ENCODE results near the gene RAB34.
A peak's percentile ranks its signal among the peaks of the same experiment; 100 is the strongest.

Gene RAB34

GRCh38 chr17:28710861-28711722, 6.6 kb downstream of the RAB34 start:
- peak; percentile 72 to 85 for DNase-seq

DNA sequence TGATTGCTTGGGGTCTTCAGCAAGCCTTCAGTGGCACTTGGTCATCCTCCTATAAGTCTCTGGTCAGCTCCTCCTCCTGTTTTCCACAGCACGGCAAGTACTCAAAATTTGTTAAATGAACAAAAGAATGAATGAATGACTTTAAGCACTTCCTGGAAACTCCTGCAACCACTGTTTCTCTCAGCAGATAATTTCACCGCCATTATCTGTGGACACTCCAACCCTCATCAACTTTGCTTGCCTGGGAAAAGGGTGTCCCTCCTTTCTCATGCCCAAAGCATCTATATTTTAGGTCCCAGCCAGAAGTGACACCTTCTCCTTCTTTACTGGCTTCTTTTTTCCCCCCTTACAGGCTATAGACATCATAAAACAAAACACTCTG, 10.3 kb downstream of the RAB34 start:
- DNase-seq, result no peak

GRCh38 chr17:28706471-28707338, 11.0 kb downstream of the RAB34 start:
- DNase-seq, result no peak

DNA sequence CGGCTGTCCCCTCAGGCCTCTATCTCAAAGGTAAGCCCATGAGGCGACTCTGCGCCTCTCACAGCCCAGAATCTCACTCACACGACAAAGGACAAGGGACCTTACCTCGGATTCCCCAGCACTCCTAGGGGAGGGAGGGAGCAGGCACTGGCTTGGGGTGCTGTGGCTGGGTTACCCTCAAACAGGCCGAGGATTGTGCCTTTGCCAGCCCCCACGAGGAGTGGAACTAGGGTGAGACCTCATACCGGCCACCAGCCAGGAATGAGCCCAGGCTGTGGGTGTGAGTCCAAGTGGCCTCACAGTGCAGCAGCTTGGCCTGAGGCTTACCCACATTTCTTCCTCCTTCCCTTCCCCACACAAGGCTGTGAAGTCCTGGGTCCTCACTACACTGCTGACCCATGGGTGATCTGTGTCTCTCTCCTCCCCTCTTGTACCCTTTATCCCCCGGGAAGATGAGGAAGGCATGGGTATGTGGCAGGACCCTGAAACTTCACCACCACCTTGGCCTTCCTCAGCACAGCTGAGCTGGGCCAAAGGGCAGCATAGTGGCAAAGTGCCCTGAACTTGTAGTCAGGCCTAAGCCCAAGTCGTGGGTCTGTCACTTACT, 11.8 kb downstream of the RAB34 start:
- no peak for DNase-seq

DNA sequence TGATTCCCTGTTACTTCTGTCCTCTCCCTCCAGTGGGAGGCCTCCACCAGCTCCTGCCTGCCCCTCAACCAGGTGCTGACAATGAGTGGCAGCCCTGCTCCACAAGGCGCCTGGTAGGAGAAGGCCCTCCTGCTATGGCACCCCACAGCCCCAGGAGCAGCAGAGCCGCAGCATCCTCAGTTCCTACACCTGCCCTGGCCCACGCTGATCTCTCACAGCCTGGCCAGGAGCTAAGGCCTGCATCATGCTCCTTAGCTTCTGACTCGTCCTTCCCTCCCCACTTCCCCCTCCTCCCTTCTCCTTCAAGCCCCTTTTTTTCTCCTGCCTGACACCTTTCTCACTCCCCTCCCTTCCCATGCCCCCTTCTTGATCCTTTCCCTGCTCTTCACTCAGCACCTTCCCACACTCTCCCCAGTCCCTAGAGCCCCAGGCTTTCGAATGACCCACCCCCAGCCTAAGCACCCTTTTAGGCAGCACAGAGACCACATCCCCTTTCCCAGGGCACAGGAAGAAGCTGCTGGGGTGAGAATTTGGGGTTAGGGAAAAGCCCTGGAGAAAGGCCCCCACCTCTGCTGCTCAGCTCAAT, 12.5 kb downstream of the RAB34 start:
- no peak for DNase-seq

DNA sequence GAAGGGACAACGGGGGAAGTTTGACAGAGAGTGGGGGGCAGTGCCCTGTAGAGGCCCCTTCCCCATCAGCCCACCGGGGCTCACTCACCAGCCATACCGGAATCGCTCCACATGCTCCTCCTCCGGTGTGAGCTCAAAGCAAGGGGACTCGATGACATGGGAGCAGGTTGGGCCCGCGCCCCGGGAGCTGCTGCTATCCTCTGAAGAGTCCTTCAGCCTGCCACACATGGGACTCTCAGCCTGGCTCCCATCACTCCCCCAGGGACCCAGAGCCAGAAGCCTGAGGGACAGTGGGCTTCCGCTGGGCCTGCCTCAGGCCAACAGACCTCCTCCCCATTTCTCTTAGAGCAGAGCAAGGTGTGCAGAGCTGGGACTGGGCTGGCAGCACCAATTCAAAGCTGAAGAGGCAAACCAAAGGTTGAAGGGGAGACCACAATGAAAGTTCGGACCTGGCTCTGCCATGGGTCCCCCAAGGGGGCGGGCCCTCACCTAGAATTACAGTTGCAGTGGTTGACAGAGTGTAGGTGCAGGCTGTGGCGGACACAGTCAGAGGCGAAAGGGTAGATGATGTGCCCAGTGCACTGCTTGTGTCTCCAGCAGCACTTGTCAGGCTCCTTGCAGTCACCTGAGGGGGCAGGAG, 13.3 kb downstream of the RAB34 start:
- no peak for DNase-seq

GRCh38 chr17:28703552-28704218, 14.0 kb downstream of the RAB34 start:
- no peak for DNase-seq

DNA sequence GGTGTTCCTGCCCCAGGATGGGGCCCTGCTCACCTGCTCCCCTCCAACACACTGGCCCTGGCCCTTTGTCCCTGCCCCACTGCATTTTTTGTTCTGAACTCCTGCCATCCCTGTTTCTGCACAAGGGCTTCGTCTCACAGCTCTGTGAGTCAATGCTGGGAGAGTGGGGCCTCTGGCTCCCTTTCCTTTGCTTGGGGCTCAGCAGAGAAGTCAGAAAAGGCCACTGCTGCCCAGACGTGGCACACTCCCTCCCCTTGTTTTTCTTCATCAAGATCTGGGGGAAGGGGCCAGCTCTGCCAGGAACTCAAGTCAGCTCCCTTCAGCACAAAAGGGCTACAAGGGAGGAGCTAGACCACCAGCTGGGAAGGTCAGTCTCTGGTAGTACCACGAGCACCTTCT, 14.9 kb downstream of the RAB34 start:
- DNase-seq, result no peak

DNA sequence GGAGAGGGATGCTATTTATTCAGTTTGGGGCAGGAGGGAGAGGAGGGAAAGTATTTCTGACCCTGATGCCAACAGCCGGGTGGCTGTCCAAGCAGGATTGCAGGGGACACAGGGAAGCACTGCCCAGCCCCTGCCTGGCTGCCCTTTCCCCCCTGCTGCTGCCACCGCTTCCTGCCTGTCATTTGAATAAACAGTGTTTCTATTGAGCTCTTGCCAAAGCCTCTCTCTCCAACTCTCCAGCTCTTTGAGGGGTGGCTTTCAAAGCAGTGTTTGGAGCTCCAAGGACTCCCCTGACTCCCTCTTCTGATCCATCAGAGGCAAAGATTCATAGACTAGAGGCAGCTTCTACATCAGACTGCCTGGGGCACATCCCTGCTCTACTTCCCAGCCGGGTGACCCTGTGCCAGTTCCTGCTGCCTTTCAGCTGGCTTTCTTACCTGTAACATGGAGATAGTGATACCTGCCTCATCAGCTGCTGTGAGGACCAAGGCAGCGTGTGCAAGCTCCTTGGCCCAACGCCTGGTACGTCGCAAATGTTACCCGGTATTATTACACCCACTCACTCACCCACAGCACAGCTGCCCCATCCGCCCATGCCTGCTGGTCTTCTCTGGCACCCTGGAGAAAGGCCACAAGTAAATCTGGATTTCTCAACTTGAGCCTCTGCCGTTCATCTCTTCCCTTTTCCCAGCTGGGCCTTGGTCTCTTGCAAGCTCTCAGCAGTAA, 15.5 kb downstream of the RAB34 start:
- no peak for DNase-seq

DNA sequence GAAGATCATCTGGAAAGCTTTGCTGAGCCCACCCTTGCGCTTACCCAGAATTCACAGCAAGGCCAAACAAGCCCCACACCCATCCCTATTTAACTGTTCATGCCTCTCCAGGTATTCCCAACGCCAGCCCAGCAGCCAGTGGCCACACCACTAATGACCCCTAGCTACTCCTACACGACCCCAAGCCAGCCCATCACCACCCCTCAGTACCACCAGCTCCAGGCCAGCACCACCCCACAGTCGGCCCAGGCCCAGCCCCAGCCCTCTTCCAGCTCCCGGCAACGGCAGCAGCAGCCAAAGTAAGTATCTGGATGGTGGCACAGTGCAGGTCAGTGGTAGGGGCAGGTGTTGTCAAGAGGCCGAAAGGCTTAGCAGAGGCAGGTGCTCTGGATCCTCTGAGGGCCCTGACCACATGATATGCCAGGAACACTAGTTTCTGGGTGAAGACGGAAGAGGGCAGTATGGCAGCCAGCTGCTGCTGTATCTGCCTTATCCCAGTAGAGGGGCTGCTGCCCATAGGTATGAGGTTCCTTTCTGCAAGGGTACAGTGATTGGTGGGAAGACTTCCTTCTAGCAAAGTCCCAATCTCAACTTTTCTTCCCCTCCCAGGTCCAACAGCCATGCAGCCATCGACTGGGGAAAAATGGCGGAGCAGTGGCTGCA, 16.7 kb downstream of the RAB34 start:
- no peak for DNase-seq

DNA sequence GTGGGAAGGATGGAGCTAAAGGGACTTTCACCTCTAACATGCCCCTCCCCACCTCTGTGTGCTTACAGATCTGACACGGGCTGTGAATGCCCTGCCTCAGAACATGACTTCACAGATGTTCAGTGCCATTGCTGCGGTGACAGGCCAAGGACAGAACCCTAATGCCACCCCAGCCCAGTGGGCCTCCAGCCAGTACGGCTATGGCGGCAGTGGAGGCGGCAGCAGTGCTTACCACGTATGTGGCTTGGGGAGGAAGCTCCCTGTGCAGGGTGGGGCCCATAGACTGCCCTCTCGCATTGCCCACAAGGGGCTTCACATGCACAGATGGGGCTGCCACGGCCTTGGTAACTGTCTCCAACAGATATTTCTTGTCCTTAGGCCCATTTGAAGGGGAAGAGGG, 17.4 kb downstream of the RAB34 start:
- no peak for DNase-seq

DNA sequence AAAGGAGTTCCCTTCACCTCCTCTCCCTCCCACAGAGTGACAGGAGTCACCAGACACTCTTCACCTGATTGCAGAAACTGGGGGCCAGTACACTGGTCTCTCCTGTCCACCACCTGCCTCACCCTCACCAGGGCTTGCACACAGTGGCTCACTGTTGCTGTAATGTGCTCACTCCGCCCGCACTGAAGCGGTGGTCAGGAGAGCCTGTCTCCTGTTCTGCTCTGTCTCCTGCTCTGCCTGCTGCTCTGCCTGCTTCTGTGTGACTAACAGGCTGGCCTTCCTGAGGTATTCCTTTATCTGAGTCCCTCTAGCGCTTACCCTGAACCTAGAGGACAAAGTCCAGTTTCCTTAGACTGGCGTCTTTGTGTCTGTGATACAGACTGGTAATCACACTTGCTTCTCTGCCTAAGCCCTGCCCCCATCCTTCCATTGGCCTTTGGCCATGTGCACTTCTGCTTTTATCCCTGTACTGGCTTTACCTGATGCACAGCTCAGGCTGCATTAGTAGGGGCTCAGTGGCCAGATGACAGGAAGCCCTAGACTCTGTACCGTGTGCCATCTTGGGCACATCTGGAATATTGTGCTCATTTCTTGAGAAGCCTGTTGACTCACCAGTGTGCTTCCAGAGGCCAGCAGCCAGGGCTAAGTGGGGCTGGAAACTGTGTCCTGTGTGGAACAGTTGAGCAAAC, 19.3 kb downstream of the RAB34 start:
- no peak for DNase-seq

GRCh38 chr17:28693869-28694268, 23.8 kb downstream of the RAB34 start:
- DNase-seq, result no peak

GRCh38 chr17:28689011-28689410, 28.7 kb downstream of the RAB34 start:
- DNase-seq, result no peak

DNA sequence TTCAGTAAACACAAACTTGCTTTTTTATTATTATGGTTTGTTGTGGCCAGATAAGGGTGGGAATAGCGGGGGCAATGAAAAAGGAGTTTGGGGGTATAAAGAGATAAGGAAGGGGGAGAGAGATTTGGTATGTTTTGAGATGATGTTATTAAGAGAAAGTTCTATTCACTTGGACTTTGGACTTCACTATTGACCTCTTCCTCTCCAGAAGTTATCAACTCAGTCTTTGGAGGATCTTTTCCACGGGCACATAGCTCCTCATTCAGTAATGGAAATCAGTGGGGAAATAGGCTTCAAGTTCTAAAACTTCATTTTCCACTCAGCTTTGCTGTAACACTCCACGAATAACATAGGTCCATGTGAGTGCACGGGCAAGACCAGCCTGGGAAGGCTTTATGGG, 29.2 kb downstream of the RAB34 start:
- DNase-seq, result no peak

DNA sequence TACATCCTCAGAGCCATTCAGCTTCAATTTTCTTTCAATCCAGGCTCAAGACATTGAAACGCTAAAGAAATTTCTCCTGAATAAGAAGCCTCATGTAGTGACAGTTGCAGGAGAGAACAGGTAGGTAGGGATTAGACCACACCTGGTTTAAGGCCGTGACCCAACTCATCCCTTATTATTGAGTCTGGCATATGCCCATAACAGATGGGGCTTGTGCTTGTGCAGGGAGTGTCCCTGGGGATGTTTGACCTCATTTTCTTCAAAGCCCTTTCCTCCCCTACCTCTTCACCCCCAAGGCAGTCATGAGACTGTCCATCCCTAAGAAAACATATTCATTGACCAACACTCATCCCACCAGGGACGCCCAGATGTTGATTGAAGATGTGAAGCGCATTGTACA, 31.4 kb downstream of the RAB34 start:
- no peak for DNase-seq

- DNase-seq, result no peak
Observed at GRCh38 chr17:28685366-28685765, 32.3 kb downstream of the RAB34 start.

DNA sequence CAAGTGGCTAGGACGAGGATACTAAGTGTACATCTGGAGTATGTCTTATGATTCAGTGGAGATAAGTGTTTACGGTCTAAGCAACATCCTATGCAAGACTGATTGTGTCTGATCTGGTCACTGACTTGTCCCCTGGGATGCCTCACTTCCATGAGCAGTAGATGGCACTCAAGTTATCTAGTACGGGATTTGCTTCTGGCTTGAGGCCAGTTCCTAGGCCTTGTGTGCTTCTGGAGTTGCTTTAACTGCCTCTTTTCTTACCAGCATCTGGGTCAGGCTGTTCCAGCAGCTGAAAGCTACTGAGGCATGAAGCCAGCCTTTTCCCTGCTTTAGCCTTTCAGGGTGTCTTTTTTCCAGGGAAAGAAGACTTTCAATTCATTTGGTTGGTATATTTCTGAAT, 32.7 kb downstream of the RAB34 start:
- no peak for DNase-seq

DNA sequence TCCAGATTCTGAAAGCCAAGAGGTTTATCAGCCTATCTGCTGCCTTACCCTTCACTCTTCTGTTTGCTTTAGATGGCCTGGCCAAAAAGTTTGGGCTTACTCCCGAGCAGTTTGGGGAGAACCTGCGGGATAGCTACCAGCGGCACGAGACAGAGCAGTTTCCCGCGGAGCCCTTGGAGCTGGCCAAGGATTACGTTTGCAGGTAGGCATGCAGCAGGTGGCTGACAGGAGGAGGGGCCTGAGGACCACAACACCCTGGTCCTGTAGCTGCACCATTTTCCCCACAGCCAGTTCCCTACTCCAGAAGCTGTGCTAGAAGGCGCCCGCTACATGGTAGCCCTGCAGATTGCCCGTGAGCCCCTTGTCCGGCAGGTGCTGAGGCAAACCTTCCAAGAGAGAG, 35.0 kb downstream of the RAB34 start:
- DNase-seq, result no peak

DNA sequence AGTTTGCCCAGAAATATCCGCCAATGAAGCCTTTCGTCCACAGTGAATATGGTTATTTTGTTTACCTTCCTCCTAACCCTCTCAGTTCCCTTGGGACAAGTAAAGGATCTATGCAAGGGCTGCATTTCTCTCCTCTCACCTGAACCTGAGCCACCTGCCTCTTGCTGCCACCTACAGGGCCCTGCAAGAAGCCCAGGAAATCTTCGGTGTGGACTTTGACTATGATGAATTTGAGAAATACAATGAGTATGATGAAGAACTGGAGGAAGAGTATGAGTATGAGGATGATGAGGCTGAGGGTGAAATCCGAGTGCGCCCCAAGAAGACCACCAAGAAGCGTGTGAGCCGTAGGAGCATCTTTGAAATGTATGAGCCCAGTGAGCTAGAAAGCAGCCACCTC, 41.7 kb downstream of the RAB34 start:
- DNase-seq, result no peak

Data from inflammatory macrophage treated with lipopolysaccharide for 1 hour (primary cell).